Body of pancreas (tissue), 4 donors: ENCODE measurements around the gene CAMK2B.

Source experiments
- POLR2A ChIP-seq, 3 donors: fragments of 450-650 bp; IDR thresholded peaks; one replicate each; pipeline ENCODE4 v1.6.1; 2016; ENCODE audit warnings: antibody characterized with exemption in 3 of 3, mild to moderate bottlenecking in 2 of 3
- TF ChIP-seq, protein P1 (sequence below), 7 experiments: fragments of 450-650 bp in 4 of 7; fragments of 200-600 bp in 3 of 7; sonication (generic) in 3 of 7; IDR thresholded peaks; one replicate each; pipeline ENCODE4 v1.5.1; 2016 to 2019; ENCODE audit warnings: antibody characterized with exemption in 7 of 7

DNA sequence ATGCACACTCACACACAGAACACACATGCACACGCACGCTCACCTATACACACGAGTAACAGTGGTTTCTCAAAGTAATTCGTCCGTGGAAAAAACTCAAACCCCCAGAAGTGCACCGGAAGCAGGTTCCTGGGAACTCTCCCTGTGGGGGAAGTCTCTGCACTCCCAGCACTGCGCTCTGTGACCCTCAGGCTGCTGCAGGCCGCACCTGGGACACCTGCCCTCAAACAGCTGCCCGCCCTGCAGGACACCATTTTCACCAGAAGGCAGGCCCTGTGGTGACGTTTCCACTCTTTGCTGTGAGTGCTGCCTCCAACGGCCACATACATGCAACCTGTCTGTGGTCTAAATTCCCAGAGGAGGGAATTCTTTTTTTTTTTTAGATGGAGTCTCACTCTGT is 103.3 kb downstream of the CAMK2B start:
- TF ChIP-seq, protein P1, sequence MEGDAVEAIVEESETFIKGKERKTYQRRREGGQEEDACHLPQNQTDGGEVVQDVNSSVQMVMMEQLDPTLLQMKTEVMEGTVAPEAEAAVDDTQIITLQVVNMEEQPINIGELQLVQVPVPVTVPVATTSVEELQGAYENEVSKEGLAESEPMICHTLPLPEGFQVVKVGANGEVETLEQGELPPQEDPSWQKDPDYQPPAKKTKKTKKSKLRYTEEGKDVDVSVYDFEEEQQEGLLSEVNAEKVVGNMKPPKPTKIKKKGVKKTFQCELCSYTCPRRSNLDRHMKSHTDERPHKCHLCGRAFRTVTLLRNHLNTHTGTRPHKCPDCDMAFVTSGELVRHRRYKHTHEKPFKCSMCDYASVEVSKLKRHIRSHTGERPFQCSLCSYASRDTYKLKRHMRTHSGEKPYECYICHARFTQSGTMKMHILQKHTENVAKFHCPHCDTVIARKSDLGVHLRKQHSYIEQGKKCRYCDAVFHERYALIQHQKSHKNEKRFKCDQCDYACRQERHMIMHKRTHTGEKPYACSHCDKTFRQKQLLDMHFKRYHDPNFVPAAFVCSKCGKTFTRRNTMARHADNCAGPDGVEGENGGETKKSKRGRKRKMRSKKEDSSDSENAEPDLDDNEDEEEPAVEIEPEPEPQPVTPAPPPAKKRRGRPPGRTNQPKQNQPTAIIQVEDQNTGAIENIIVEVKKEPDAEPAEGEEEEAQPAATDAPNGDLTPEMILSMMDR (IDR thresholded peaks at IDR 0.05): no peak
- TF ChIP-seq POLR2A (IDR thresholded peaks at IDR 0.05): no peak
